HG02642 (cell line): ENCODE results near the gene CCT6B.
"Not testable (repeated sequence)": the region's sequence is repeated elsewhere in the genome, so short reads cannot be mapped to it uniquely, and the experiment has no call there.

Experiments used
- ATAC-seq: cut with Tn5 transposase; IDR thresholded peaks from one replicate; pipeline ENCODE4 v1.9.1; 2021; ENCODE audit warnings: mild to moderate bottlenecking; ENCODE audit not compliant: unreplicated experiment, poor library complexity

CCT6B gene

DNA sequence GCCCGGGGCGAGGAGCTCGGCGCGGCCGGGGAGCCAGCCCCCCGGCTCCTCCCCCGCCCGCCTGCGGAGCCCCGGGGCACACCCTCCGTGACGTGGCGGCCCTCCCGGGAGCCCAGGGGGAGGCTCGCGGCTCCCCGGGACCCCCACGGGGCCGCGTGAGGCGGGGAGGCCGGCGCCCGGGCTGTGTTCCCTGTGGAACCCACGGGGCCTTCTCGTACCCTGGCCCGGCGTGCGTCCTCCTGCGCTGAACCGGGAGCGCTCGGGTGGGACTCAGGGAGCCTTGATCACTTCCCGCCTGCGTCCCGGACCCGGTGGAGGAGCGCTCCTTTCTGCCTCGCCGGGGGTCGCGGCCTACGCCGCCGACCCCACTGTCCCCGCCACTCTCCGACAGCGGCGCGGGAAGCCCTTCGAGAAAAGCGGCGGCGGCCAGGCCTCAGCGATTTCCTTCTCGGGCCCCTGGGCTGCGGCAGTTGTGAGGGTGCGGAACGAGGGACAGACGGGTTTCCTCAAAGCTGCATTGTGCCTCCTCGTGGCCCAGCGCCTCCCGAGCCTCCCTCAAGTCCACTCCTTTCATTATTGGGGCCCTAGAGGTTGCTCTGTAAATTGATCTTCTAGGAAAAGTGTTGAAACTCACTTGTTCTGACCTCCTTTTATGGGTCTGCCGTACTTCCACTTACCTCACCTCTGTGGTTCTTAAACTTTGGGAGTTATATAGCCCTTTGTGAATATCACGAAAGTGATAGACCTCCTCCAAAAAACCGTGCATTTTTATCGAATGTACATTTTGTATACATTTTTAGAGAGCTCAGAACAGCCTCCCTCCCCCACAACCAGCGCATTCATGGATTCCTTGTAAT is 19.6 kb upstream of the CCT6B start:
- ATAC-seq = peak; percentile 87

DNA sequence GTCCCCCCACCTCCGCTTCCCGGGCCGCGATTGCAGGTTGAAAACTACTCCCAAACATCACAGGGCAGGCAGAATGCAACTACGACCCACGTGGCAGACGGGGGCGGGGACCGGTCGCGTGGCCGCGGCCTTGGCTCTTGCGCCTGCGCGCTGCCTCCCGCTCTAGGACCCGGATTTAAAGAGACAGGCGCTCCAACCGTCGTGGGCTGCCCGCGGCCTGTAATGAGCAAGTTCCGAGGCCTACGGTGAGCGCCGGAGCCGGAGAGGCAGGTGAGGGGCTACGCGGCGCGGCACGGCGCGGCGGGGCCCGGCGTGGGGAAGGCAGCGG is 19.1 kb upstream of the CCT6B start, which contains the start of gene LIG3:
Gene LIG3 (plus strand): TSS at position 160 of the 328 bp plus-strand sequence. CDS start 2,494 bp downstream, outside the sequence.
- ATAC-seq = peak; percentile 89

GRCh38 chr17:34979650-34980352 is 18.5 kb upstream of the CCT6B start:
- ATAC-seq = no peak

GRCh38 chr17:34979153-34979552 is 17.9 kb upstream of the CCT6B start:
- ATAC-seq = no peak

- no peak for ATAC-seq
Measured at GRCh38 chr17:34974794-34975785, 13.8 kb upstream of the CCT6B start.

GRCh38 chr17:34974179-34974578 is 12.9 kb upstream of the CCT6B start:
- ATAC-seq = no peak

DNA sequence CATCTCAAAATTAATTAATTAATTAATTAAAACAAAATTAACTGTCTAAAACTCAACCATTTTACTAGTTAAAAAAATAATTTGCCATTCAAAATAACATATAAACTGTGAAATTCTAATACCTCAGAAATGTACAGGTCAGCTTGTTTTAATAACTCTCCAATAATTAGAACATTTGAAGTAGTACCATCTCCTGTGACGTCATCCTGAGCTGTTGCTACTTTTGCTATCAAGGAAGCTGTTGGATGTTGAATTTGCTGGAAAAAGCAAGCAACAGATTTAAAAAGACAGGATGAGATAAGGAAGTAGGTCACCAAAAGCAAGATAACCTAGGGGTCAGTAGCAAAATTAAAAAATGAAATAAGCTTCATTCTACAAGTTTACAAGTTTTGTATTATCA is 2.8 kb downstream of the CCT6B start:
- ATAC-seq = no peak

GRCh38 chr17:34950780-34951179 is 10.5 kb downstream of the CCT6B start:
- ATAC-seq = not testable (repeated sequence)

- no peak for ATAC-seq
Measured at GRCh38 chr17:34930283-34930682, 31.0 kb downstream of the CCT6B start.

GRCh38 chr17:34926661-34927060 is 34.6 kb downstream of the CCT6B start:
- no peak for ATAC-seq

DNA sequence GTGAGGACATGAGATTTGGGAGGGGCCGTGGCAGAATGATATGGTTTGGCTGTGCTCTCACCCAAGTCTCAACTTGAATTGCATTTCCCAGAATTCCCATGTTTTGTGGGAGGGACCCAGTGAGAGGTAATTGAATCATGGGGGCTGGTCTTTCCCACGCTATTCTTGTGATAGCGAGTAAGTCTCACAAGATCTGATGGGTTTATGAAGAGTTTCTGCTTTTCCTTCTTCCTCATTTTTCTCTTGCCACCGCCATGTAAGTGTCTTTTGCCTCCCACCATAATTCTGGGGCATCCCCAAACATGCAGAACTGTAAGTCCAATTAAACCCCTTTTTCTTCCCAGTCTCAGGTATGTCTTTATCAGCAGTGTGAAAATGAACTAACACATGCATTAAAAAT is 40.6 kb downstream of the CCT6B start:
- no peak for ATAC-seq

- no peak for ATAC-seq
Measured at GRCh38 chr17:34917381-34917780, 43.9 kb downstream of the CCT6B start.

DNA sequence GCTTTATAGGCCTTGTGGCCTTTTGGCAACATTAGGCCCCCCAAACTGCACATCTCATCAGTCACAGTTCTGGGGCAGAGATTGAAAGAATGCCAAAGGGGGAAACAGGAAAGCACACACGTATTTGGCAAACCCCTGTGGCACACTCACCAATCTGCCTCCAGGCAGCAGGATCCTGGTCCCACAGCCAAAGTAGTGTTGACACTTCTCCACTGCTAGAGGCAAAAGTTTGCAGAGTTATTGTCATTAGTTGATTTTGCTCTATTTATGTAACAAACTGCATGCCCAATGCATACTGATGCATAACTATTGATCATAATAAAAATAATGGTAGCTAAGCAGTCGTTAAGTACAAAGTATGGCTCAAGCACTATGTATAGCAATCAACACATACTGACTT is 45.1 kb downstream of the CCT6B start:
- ATAC-seq = no peak

DNA sequence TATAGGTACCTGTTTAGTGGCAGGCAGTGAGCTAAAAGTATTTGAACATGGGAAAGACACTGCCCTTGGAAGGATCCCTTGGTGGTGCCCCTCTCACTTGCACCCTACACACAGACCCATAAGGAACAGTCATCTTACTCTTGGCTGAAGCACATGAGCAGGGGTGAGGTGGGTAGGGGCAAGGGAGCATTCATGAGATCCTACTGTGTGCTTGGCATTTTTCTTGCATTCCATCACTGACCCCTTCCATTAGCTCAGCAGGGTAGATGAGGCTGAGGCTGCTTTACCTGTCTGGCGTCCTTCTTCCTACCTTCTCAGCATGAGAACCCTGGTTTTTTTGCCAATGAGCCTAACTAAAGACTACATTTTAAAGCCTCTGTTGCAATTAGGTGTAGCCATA is 48.3 kb downstream of the CCT6B start:
- no peak for ATAC-seq

DNA sequence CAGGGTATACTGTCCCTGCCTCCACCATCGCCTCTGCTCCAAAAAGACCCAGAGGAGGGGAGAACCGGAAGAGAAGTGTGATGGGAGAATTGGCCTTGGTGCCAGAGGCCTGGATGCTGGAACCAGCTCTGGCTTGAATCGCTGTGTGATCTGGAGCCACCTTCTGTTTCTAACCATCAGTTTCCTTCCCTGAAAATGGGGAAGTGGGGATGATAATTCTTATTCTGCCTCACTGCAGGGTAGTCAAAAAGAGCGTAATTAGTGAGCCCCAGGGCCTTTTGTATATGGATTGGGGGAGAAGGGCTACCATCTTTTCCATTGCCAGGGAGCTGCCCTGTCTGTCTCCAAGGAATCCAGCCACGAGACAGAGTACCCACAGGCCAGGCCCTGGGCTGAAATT is 52.2 kb downstream of the CCT6B start:
- no peak for ATAC-seq

- ATAC-seq = no peak
Measured at GRCh38 chr17:34902831-34903547, 58.3 kb downstream of the CCT6B start.

DNA sequence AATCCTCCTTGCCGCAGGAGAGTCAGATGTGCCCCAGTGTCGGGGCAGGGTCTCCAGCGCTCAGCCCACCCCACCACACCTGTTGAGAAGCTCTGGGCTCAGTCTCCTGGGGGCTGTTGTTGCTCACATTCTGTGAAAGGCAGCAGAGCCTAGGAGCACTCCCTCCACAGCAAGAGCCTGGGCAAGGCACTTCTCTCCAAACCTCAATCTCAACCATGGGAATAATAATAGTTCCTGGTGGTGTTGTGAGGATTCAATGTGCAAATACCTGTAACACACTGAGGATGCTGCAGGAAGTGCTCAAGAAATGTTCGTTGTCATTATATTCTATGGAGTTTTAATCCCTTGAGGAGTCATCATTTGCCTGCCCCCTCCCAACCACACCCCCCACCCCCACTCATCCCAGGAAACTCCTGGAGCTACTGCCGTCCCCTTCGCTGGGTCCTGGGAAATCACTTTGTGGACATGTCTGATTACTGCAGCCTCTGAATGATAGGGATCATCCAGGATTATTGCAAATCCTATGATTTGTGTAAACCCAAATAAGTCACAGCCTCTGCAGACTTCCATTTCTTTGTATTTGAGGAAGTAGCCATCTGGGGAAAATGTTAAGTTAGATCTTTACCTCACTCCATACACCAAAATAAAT is 61.5 kb downstream of the CCT6B start:
- no peak for ATAC-seq

GRCh38 chr17:34895383-34895782 is 65.9 kb downstream of the CCT6B start:
- no peak for ATAC-seq

DNA sequence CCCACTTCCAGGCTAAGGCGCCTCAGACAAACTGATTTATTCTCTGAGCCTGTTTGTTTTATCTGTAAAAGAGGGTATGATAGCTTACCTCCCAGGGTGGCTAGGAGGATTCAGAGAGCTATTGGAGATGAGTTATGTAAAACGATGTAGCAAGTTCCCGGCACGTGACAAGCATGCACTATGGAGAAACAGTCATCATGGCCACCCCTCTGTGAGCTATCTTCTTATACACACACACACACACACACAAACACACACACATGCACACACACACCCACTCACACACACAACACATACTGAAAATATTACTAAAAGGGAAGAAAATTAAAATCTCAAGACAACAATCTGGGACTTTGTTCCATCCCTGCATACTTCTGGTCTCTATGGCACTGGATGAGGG is 66.3 kb downstream of the CCT6B start:
- ATAC-seq = no peak
